ENCODE measurements around the gene PTH1R. TPM values are rescaled to one million over a fixed set of nuclear protein-coding genes. Genes with fewer than 3 reads are reported as not detected.

PTH1R gene
- polyA plus RNA-seq, 3 donors, result not detected

DNA sequence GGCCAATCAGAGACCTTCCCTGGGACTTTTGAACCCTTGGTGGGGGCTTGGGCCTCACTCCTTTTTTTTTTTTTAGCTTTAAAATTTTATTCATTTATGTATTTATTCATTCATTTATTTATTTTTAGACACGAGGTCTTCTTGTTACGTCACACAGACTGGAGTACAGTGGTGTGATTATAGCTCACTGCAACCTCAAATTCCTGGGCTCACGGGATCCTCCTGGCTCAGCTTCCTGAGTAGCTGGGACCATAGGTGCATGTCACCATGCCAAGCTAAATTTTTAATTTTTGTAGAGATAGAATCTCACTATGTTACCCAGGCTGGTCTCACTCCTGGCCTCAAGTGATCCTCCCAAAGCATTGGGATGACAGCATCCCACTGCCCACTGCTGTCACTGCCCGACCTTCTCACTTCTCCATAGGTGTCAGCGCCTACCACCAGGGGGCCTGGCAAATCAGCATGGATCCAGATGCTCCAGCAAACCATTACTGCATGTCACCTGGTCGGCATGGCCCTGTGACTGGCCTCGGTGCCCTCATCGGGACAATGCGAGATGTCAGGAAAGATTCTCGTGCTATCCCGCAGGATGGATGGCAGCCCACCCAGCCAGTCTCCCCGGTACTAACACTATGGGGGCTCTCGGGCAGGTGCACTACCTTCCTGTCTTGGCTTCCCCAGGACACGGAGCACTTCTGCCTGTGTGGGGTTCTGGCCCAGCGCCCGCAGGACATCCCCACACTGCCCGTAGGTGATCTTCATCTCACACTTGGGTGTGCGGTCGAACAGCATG lies 17.3 kb upstream of the PTH1R start:
- no peaks in the 10 kb centered on the region for H3K27me3 ChIP-seq (ENCODE audit: control insufficient read depth in 2 of 2, insufficient read depth in 2 of 2, low read length in 2 of 2)
- H3K9me3 Mint-ChIP-seq, result peaks cover 0 to 1% (median 0%) of the 10 kb centered on the region in 7 donors
- no peak overlapping the region for H3K27ac Mint-ChIP-seq
- H2AFZ ChIP-seq (ENCODE audit: insufficient read depth, low read depth, low read length, poor library complexity, severe bottlenecking), result no peak overlapping the region
- peaks cover 8 to 10% of the 10 kb centered on the region in 2 donors for H3K4me1 ChIP-seq (ENCODE audit: control insufficient read depth in 1 of 2, insufficient read depth in 2 of 2, low read length in 2 of 2)
- no peaks in the 10 kb centered on the region for H4K20me1 ChIP-seq (ENCODE audit: insufficient read depth, low read length)
- no peak overlapping the region for H3K9ac ChIP-seq (ENCODE audit: insufficient read depth, low read length, poor library complexity, severe bottlenecking)
- H3K4me3 Mint-ChIP-seq, result no peak overlapping the region
- intact Hi-C loops (cut with micrococcal nuclease), result loop anchor here in 1 of 2 donors (10.0 kb wide), 1 partner anchor 455 kb away; no protein-coding TSS in a partner anchor
- H3K36me3 Mint-ChIP-seq, result no peaks in the 10 kb centered on the region
- DNase-seq, result no peak
- peaks cover 12% of the 10 kb centered on the region for H3K4me1 Mint-ChIP-seq
- H3K36me3 ChIP-seq (replicated peaks in 1 of 2; ENCODE audit: control insufficient read depth in 1 of 2, insufficient read depth in 2 of 2, low read length in 2 of 2), result no peaks in the 10 kb centered on the region
- peaks cover 8 to 9% (median 8%) of the 10 kb centered on the region in 3 donors for H3K27me3 Mint-ChIP-seq (ENCODE audit: low read depth in 3 of 3)
- no peak overlapping the region for H3K4me2 ChIP-seq (replicated peaks; ENCODE audit: extremely low read depth, low read length, poor library complexity, severe bottlenecking)
- TF ChIP-seq, protein P1, sequence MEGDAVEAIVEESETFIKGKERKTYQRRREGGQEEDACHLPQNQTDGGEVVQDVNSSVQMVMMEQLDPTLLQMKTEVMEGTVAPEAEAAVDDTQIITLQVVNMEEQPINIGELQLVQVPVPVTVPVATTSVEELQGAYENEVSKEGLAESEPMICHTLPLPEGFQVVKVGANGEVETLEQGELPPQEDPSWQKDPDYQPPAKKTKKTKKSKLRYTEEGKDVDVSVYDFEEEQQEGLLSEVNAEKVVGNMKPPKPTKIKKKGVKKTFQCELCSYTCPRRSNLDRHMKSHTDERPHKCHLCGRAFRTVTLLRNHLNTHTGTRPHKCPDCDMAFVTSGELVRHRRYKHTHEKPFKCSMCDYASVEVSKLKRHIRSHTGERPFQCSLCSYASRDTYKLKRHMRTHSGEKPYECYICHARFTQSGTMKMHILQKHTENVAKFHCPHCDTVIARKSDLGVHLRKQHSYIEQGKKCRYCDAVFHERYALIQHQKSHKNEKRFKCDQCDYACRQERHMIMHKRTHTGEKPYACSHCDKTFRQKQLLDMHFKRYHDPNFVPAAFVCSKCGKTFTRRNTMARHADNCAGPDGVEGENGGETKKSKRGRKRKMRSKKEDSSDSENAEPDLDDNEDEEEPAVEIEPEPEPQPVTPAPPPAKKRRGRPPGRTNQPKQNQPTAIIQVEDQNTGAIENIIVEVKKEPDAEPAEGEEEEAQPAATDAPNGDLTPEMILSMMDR (IDR thresholded peaks at IDR 0.05), result peak; percentile 54
- WGBS (ENCODE audit: insufficient coverage), result 86% methylated on average over 16 of the region's 19 CpGs
- no peak overlapping the region for H3K27ac ChIP-seq (ENCODE audit: low read depth in 1 of 2, low read length in 2 of 2)
- H3K9me3 ChIP-seq (replicated peaks in 1 of 2; ENCODE audit: control insufficient read depth in 1 of 2, insufficient read depth in 1 of 2, low read length in 2 of 2), result no peaks in the 10 kb centered on the region
- no peaks in the 10 kb centered on the region for H3K79me2 ChIP-seq (ENCODE audit: insufficient read depth, low read length)
- H3K4me3 ChIP-seq (replicated peaks in 1 of 3; ENCODE audit: low read depth in 2 of 3, low read length in 3 of 3), result no peak overlapping the region

DNA sequence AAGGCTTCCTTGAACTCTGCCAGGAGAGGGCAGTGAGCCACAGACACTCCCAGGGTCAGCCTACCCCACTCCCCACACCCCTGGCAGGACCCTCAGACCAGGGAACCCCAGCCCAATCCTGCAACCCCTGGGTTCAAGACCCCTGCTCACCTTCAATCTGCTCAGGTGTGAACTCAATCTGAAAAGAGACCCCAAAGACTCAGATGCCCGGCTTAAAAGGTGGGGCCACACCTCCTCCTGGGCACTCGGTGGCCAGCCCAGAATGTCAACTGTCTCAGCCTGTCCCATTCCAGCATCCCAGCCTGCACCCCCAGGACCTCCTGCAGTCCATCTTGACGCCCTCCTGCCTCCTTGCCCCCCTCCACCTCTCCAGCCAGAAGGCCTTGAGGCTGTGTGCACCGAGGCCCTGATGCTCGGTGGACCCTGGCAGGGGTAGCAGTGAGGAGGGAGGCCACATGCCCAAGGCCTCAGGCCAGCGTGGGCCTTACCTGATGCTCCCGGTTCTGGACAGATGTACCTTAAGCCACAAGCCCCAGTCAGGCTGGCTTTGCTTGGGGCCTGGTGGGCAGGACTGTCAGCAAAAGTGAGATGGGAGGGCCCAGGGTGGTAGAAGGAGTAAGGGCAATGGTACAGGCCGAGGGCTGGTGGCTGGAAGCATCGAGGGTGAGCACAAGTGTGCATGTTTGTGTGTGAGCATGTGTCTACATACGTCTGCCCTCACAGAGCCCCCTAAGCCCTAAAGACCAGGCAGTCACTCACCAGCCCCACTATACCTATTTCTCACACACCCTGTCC lies 16.5 kb upstream of the PTH1R start:
- Histone ChIP-seq H3K4me1 (ENCODE audit: control insufficient read depth in 1 of 2, insufficient read depth in 2 of 2, low read length in 2 of 2) (peaks cover 14 to 16% of the 10 kb centered on the region in 2 donors), H3K4me2 (replicated peaks; ENCODE audit: extremely low read depth, low read length, poor library complexity, severe bottlenecking) (no peak overlapping the region), H3K27me3 (ENCODE audit: control insufficient read depth in 2 of 2, insufficient read depth in 2 of 2, low read length in 2 of 2) (no peaks in the 10 kb centered on the region), H3K9ac (ENCODE audit: insufficient read depth, low read length, poor library complexity, severe bottlenecking) (no peak overlapping the region), H3K79me2 (ENCODE audit: insufficient read depth, low read length) (no peaks in the 10 kb centered on the region), H3K4me3 (replicated peaks in 1 of 3; ENCODE audit: low read depth in 2 of 3, low read length in 3 of 3) (no peak overlapping the region), H3K9me3 (replicated peaks in 1 of 2; ENCODE audit: control insufficient read depth in 1 of 2, insufficient read depth in 1 of 2, low read length in 2 of 2) (no peaks in the 10 kb centered on the region), H4K20me1 (ENCODE audit: insufficient read depth, low read length) (no peaks in the 10 kb centered on the region), H3K27ac (ENCODE audit: low read depth in 1 of 2, low read length in 2 of 2) (no peak overlapping the region), H2AFZ (ENCODE audit: insufficient read depth, low read depth, low read length, poor library complexity, severe bottlenecking) (no peak overlapping the region), H3K36me3 (replicated peaks in 1 of 2; ENCODE audit: control insufficient read depth in 1 of 2, insufficient read depth in 2 of 2, low read length in 2 of 2) (no peaks in the 10 kb centered on the region)
- TF ChIP-seq, protein P1 (IDR thresholded peaks at IDR 0.05), result no peak
- Mint-ChIP-seq H3K4me1 (peaks cover 18% of the 10 kb centered on the region), H3K27ac (no peak overlapping the region), H3K27me3 (ENCODE audit: low read depth in 3 of 3) (peaks cover 8 to 9% (median 8%) of the 10 kb centered on the region in 3 donors), H3K9me3 (peaks cover 0 to 1% (median 0%) of the 10 kb centered on the region in 7 donors), H3K36me3 (no peaks in the 10 kb centered on the region), H3K4me3 (no peak overlapping the region)
- WGBS (ENCODE audit: insufficient coverage), result 97% methylated on average over 2 of the region's 10 CpGs
- no peak for DNase-seq
- intact Hi-C loops (cut with micrococcal nuclease), result loop anchor here in 1 of 2 donors (10.0 kb wide), 1 partner anchor 454 kb away; no protein-coding TSS in a partner anchor
